Hematopoietic multipotent progenitor cell treated with erythropoietin and hydrocortisone succinate and interleukin-3 and kit ligand, for 4 days (in vitro differentiated cells): ENCODE results near the gene SAP130.

ENCODE experiments used
- DNase-seq: peaks from one replicate; pipeline ENCODE4 v3.0.0-alpha.2; 2015

SAP130 gene

GRCh38 chr2:128027801-128028667, at the start of gene SAP130:
SAP130 (minus strand) TSS chr2:128028059; CDS start chr2:128026292, 1,767 bp downstream.
- DNase-seq: peak; percentile 98

- DNase-seq: no peak
Measured at GRCh38 chr2:128076461-128077106, 48.7 kb upstream of the SAP130 start.

DNA sequence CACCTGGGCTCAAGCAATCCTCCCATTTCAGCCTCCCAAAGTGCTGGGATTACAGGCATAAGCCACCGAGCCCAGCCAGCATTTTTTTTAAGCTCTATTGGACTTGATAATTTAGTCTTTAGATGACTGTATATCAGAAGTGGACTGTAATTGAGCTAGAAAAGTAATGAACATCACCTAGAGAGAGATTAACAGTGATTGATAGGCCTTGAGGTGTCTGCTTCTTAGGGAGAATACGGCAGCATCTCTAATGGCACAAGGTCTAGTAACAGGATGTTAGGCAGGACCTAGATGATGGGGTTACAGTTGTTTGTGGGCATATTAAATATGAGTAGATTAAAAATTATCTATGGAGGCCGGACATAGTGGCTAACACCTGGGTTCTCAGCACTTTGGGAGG, 45.4 kb upstream of the SAP130 start:
- no peak for DNase-seq

- DNase-seq: no peak
Measured at GRCh38 chr2:128069769-128070168, 41.9 kb upstream of the SAP130 start.

DNA sequence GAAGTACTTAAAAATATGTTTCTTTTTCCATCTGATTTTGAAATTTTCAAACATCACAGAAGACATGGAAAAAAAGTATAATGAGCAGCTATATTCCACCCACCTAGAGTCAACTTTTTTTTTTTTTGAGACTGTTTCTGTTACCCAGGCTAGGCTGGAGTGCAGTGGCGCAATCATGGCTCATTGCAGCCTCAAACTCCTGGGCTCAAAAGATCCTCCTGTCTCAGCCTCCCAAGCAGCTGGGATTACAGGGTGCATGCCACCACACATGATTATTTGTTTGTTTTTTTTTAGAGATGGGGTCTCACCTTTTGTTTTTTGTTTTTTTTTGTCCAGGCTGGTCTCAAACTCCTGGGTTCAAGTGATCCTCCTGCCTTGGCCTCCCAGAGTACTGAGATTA, 36.5 kb upstream of the SAP130 start:
- DNase-seq: no peak

DNA sequence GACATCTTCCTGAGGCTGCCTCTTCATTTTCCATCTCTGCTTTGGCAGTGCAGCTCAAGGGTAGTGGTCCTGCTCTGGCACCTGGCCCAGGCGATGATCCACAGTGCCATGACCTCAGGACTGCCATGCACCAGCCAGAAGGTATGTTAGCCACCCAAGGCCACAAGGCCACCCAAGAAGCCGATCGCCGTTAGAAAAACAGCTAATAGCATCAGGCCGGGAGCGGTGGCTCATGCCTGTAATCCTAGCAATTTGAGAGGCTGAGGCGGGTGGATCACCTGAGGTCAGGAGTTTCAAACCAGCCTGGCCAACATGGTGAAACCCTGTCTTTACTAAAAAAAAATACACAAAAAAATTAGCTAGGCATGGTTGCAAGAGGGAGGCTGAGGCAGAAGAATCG, 34.7 kb upstream of the SAP130 start:
- no peak for DNase-seq

GRCh38 chr2:128058114-128058513, 30.3 kb upstream of the SAP130 start:
- no peak for DNase-seq

DNA sequence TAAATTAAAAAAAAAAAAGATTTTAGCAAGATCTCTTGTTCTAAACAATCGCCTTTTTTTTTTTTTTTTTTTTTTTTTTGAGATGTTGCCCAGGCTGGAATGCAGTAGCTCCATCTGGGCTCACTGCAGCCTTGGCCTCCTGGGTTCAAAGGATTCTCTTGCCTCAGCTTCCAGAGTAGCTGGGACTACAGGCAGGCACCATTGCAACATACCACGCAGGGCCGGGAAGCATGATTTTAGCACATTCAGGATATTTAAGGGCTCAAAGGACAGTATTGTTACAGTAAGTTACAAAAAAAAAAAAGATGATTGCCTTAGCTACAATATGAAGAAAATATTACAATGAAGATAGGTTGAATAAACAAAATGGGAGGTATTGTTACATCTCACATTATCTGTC, 29.5 kb upstream of the SAP130 start:
- DNase-seq: no peak

DNA sequence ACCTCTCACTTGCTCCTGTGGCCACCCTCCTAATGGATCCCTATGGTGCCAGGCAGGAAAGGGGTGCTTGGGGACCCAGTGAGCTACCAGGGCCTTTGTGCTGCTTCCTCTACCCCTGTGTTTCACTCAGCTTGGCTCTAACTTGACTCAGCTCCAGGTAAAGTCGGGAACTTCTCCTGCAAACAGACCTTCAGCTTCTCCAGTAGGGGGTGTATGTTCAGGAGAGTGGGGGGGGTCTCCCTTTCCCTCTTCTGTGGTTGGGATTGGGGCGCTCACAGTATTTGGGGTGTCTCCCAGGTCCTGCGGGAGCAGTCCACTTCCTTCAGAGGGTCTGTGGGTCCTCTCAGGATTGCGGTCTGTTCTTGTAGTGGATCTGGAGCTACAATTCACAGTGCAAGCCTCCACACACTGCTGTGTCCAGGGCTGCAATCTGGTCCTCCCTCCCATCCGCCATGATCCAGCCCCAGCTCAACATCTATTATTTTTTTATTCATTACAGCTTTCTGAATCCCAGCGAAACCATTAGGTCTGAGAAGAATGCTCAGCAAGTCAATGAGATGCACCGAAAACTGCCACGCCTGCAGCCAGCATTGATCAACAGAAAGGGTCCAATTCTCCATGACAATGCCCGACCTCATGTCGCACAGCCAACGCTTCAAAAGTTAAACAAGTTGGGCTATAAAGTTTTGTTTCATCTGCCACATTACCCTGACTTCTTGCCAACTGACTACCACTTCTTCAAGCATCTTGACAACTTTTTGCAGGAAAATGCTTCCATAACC, 26.4 kb upstream of the SAP130 start:
- DNase-seq: no peak

DNA sequence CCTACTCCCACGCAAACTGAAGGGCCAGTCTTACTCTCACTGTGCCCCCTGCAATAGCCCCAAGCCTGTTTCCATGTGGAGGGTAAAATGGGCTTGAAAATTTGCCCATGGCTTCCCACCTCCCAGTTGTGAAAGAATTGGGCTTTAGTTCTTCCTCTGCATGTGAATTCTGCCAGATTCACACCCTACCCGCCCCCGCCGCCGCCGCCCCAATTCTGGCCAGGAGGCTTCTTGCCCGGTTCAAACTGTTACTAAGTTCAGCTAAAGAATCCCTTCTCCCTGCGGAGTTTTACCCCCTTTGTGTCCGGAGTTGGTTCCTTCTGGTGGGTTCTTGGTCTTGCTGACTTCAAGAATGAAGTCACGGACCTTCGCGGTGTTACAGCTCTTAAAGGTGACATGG, 25.5 kb upstream of the SAP130 start:
- DNase-seq: no peak

- DNase-seq: no peak
Measured at GRCh38 chr2:128043041-128043440, 15.2 kb upstream of the SAP130 start.

DNA sequence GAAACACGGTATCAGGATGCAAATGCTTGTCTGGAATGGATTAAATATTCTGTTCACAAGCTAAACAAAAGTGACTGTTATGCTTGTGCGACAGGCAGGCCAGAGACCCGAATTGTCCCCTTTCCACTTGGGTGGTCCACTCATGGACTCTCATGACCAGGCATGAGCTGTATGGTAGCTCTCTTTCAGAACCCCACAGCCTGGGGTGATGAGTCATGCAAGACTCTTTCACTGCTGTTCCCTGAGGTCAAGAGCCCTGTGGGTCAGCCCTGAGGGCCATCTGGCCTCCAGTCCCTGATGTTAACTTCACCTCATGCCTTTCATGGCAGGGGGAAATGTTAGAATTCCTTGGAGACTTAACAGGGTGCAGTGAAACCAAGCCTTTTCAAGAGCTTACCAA, 13.7 kb upstream of the SAP130 start:
- DNase-seq: no peak

GRCh38 chr2:128040166-128040771, 12.4 kb upstream of the SAP130 start:
- DNase-seq: no peak

DNA sequence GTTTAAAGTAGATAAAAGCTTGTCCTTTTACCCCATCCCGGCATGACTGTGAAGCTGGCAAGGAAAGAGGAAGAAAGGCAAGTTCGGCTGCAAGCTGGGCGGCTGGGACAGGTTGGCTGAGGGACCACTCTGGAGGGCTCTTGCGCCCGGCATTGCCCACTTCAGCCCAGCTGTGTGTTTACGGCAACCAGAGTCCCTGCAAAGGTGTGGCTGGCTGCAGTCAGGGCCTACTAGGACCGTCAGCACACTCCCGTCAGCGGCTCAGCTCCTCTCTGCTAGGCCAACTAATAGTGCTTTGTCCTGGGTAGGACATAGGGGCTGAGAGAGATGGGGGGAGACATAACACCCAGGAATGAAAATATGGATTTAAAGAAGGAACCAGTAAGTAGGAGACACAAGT, 11.7 kb upstream of the SAP130 start:
- DNase-seq: no peak

DNA sequence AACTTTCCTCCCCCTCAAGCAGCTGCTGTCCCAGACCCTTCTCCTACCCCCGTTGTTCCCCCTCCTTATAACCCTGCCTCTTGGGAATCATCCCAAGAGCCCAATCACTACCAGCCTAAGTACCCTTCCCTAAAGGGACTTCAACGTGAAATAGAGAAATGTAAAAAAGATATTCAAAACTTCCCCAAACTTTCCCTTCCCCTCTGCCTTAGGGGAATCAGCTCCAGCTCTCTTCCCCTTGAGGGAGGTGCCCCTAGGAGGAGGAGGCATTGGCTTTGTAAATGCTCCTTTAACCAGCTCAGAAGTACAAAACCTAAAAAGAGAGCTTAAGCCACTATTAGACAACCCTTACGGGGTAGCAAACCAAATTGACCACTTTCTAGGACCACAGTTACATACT, 10.6 kb upstream of the SAP130 start:
- no peak for DNase-seq

DNA sequence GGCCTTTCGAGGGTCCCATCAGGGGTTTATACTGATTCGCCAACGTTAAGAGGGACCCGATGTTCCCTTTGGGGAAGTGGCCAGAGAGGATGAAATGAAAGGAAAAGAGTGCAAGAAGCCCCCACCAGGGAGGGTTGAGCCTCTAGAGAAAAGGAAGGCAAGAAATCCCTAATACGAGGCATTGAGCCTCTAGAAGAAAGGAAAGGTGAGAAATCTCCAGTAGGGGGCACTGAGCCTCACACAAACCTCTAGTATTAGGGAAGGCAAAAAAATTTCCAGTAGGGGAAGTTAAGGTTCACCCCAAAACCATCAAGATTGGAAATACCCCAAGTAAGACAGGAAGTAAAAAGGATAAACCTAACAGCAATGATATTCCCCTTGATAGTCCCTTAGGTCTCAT, 9.8 kb upstream of the SAP130 start:
- no peak for DNase-seq

- peak; percentile 5 for DNase-seq
Measured at GRCh38 chr2:128036748-128037607, 9.1 kb upstream of the SAP130 start.

- no peak for DNase-seq
Measured at GRCh38 chr2:128032092-128032491, 4.2 kb upstream of the SAP130 start.

- peak; percentile 70 for DNase-seq
Measured at GRCh38 chr2:128028668-128029054, 802 bp upstream of the SAP130 start.

GRCh38 chr2:128027278-128027800, 520 bp downstream of the SAP130 start:
- peak; percentile 99 for DNase-seq

- DNase-seq: peak; percentile 30
Measured at GRCh38 chr2:128026448-128027277, 1.2 kb downstream of the SAP130 start.
